ENCODE results near the gene NECAB3.

NECAB3 gene

GRCh38 chr20:33688938-33689424 lies 14.8 kb upstream of the NECAB3 start:
- Histone ChIP-seq H3K27me3 (ENCODE audit: insufficient read depth, poor library complexity, severe bottlenecking) (no peaks in the 10 kb centered on the region), H3K27ac (replicated peaks) (no peak overlapping the region), H3K4me3 (replicated peaks; ENCODE audit: insufficient read depth, low read length) (no peak overlapping the region)
- DNase-seq (ENCODE audit: low read depth in 1 of 2, low spot score in 1 of 2), result no peak
- TF ChIP-seq GABPA (IDR thresholded peaks at IDR 0.05; ENCODE audit: low read depth) (no peak), SPI1 (IDR thresholded peaks at IDR 0.05; ENCODE audit: borderline replicate concordance, low read depth) (no peak), CTCF (IDR thresholded peaks at IDR 0.05; ENCODE audit: insufficient read depth, low read length) (no peak), POLR2AphosphoS5 (IDR thresholded peaks at IDR 0.05; ENCODE audit: low read depth) (no peak)
- TF ChIP-seq, protein P1, sequence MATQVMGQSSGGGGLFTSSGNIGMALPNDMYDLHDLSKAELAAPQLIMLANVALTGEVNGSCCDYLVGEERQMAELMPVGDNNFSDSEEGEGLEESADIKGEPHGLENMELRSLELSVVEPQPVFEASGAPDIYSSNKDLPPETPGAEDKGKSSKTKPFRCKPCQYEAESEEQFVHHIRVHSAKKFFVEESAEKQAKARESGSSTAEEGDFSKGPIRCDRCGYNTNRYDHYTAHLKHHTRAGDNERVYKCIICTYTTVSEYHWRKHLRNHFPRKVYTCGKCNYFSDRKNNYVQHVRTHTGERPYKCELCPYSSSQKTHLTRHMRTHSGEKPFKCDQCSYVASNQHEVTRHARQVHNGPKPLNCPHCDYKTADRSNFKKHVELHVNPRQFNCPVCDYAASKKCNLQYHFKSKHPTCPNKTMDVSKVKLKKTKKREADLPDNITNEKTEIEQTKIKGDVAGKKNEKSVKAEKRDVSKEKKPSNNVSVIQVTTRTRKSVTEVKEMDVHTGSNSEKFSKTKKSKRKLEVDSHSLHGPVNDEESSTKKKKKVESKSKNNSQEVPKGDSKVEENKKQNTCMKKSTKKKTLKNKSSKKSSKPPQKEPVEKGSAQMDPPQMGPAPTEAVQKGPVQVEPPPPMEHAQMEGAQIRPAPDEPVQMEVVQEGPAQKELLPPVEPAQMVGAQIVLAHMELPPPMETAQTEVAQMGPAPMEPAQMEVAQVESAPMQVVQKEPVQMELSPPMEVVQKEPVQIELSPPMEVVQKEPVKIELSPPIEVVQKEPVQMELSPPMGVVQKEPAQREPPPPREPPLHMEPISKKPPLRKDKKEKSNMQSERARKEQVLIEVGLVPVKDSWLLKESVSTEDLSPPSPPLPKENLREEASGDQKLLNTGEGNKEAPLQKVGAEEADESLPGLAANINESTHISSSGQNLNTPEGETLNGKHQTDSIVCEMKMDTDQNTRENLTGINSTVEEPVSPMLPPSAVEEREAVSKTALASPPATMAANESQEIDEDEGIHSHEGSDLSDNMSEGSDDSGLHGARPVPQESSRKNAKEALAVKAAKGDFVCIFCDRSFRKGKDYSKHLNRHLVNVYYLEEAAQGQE (IDR thresholded peaks at IDR 0.05; ENCODE audit: insufficient replicate concordance, low read depth), result no peak

DNA sequence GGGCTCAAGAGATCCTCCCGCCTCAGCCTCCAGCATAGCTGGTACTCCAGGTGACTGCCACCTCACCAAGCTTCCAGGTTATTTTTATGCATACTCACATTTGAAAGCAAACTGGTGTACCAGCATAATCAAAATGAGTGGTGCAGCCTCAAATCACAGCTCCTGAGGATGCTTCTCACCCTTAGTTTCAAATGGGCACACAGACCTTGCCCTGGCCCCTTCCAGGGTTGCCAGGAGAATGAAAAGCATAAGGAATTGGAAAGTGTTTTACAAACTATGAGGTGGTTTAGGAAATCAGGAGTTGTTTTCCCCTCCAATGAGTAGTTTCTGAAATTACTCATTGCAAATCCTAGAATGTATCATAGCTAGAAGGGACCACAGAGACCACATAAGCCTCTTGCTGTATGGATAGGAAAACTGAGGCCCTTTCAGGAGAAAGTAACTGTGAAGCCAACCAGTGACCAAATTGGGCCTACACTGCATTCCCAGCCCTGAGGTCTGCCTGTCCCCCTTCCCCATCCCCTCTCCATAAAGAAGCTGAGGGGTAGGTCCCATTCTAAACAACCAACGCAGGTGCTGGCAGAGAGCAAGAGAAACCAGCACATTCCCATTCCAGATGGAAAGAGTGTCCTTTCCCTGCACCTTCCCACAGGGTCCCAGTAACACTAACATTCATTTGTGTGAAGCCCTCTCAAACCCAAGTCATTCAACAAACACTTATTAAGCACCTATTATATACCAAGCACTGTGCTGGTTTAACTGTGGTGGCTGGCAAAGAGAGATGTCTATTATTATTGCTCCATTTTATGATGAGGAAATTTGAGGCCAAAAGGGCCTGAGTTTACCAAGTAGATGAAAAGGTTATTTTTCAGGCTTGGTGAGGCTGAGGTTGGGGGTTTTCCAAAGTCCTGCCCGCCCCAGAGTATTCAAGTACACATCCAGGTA lies 14.0 kb upstream of the NECAB3 start:
- H3K27ac ChIP-seq (replicated peaks), result no peak overlapping the region
- TF ChIP-seq POLR2AphosphoS5 (IDR thresholded peaks at IDR 0.05; ENCODE audit: low read depth), result no peak
- TF ChIP-seq, protein P1 (IDR thresholded peaks at IDR 0.05; ENCODE audit: insufficient replicate concordance, low read depth), result no peak
- H3K4me3 ChIP-seq (replicated peaks; ENCODE audit: insufficient read depth, low read length), result no peak overlapping the region
- no peak for DNase-seq (ENCODE audit: low read depth in 1 of 2, low spot score in 1 of 2)
- H3K27me3 ChIP-seq (ENCODE audit: insufficient read depth, poor library complexity, severe bottlenecking), result no peaks in the 10 kb centered on the region

DNA sequence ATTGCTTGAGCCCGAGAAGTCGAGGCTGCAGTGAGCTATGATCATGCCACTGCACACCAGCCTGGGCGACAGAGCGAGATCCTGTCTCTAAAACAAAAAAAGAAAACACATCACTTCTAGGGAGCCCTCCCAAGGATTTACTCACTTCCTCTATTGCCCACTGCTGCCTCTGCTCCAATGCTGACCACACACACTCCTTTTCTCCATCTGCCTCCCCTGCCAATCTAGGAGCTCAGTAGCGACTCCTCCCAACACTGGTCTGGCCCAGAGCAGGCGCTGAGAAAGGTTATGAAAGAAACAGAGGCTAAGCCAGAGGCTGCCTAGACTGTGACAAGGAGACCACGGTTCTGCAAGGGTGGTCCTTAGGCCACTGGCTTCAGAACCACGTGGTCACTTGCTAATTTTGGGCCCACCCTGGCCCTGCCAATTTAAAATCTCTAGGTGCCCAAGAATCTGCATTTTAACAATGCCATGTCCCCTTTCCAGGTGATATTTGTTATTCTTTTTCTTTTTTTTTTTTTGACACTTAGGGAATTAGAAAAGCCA lies 13.2 kb upstream of the NECAB3 start:
- Histone ChIP-seq H3K27ac (replicated peaks) (peak overlapping the region; percentile 50), H3K27me3 (ENCODE audit: insufficient read depth, poor library complexity, severe bottlenecking) (no peaks in the 10 kb centered on the region), H3K4me3 (replicated peaks; ENCODE audit: insufficient read depth, low read length) (no peak overlapping the region)
- TF ChIP-seq POLR2AphosphoS5 (IDR thresholded peaks at IDR 0.05; ENCODE audit: low read depth) (no peak), CTCF (IDR thresholded peaks at IDR 0.05; ENCODE audit: insufficient read depth, low read length) (no peak), SPI1 (IDR thresholded peaks at IDR 0.05; ENCODE audit: borderline replicate concordance, low read depth) (peak; percentile 85), GABPA (IDR thresholded peaks at IDR 0.05; ENCODE audit: low read depth) (no peak)
- TF ChIP-seq, protein P1 (IDR thresholded peaks at IDR 0.05; ENCODE audit: insufficient replicate concordance, low read depth), result no peak
- peak; percentile 80 for DNase-seq (ENCODE audit: low read depth in 1 of 2, low spot score in 1 of 2)

Measured in HL-60 (cell line).